IMR-90 (cell line): ENCODE data around the gene PATL2. TPM values are rescaled to one million over a fixed set of nuclear protein-coding genes. Genes with fewer than 3 reads are reported as not detected.

Source experiments
- ATAC-seq: fragments of 200-7000 bp; cut with Tn5 transposase; 2 replicates; pipeline ENCODE4 v1.9.1; 2020; ENCODE audit warnings: low read depth, mild to moderate bottlenecking, moderate library complexity
- BruUV-seq: library from RNA; stranded (reverse); fragments of 400-500 nt; replicated peaks from 2 replicates; lab custom pipeline; 2021; lab: Mats Ljungman, UMichigan
- CTCF ChIA-PET: fragments of 300-600 bp; formaldehyde crosslinking; extraction: SDS; loops from one replicate; lab custom pipeline; 2021; ENCODE audit warnings: antibody characterized with exemption; lab: Yijun Ruan, JAX
- POLR2A ChIA-PET: fragments of 300-600 bp; sonication (Branson Sonifier 250); formaldehyde crosslinking; loops from one replicate; lab custom pipeline; 2022; ENCODE audit warnings: antibody characterized with exemption; ENCODE audit not compliant: unreplicated experiment; lab: Charles Lee
- DNase-seq: peaks from one replicate; pipeline ENCODE4 v3.0.0; 2013
- H2AFZ ChIP-seq: replicated peaks from 2 replicates; pipeline ENCODE3; 2013; ENCODE audit warnings: low read length, mild to moderate bottlenecking; ENCODE audit not compliant: poor library complexity
- H2AK5ac ChIP-seq: 2 replicates; pipeline ENCODE4 v1.6.1; 2013; ENCODE audit warnings: low read depth, low read length, inconsistent platforms
- H2AK9ac ChIP-seq: replicated peaks from 2 replicates; pipeline ENCODE3; 2013; ENCODE audit warnings: mild to moderate bottlenecking, low read depth, low read length, moderate library complexity; ENCODE audit not compliant: poor library complexity
- H2BK120ac ChIP-seq: 2 replicates; pipeline ENCODE4 v1.6.1; 2013; ENCODE audit warnings: low read depth, low read length, inconsistent platforms
- H2BK15ac ChIP-seq: 3 replicates; pipeline ENCODE4 v1.6.1; 2013; ENCODE audit warnings: low read depth, low read length, inconsistent platforms
- H2BK20ac ChIP-seq: 2 replicates; pipeline ENCODE4 v1.6.1; 2013; ENCODE audit warnings: low read depth, mild to moderate bottlenecking, inconsistent platforms, low read length, moderate library complexity
- H2BK5ac ChIP-seq: 2 replicates; pipeline ENCODE4 v1.6.1; 2013; ENCODE audit warnings: mild to moderate bottlenecking, low read depth, low read length, inconsistent platforms; ENCODE audit not compliant: poor library complexity, severe bottlenecking
- H3K14ac ChIP-seq: replicated peaks from 2 replicates; pipeline ENCODE4 v1.6.1; 2013; ENCODE audit warnings: low read depth, low read length, inconsistent platforms
- H3K18ac ChIP-seq: 2 replicates; pipeline ENCODE4 v1.6.1; 2013; ENCODE audit warnings: low read depth, low read length, control low read depth
- H3K23ac ChIP-seq: 2 replicates; pipeline ENCODE4 v1.6.1; 2013; ENCODE audit warnings: low read depth, low read length, inconsistent platforms
- H3K27ac ChIP-seq: 2 replicates; pipeline ENCODE4 v1.5.1; 2013; ENCODE audit warnings: mild to moderate bottlenecking, control low read depth, low read length; ENCODE audit not compliant: insufficient read depth
- H3K27me3 ChIP-seq: 2 replicates; pipeline ENCODE4 v1.6.1; 2013; ENCODE audit warnings: low read length; ENCODE audit not compliant: control insufficient read depth, insufficient read depth
- H3K36me3 ChIP-seq: 2 replicates; pipeline ENCODE4 v1.6.1; 2013; ENCODE audit warnings: low read length, mixed read lengths; ENCODE audit not compliant: control insufficient read depth, insufficient read depth
- H3K4ac ChIP-seq: 2 replicates; pipeline ENCODE4 v1.6.1; 2013; ENCODE audit warnings: low read depth, low read length, inconsistent platforms
- H3K4me1 ChIP-seq: 2 replicates; pipeline ENCODE4 v1.6.1; 2013; ENCODE audit warnings: low read length, mixed read lengths; ENCODE audit not compliant: control insufficient read depth, insufficient read depth
- H3K4me2 ChIP-seq: 2 replicates; pipeline ENCODE4 v1.6.1; 2013; ENCODE audit warnings: low read depth, mild to moderate bottlenecking, control low read depth, low read length, moderate library complexity
- H3K4me3 ChIP-seq: 2 replicates; pipeline ENCODE4 v1.5.1; 2013; ENCODE audit warnings: low read depth, mild to moderate bottlenecking, control low read depth, low read length, moderate library complexity; ENCODE audit not compliant: insufficient read depth
- H3K56ac ChIP-seq: 2 replicates; pipeline ENCODE4 v1.6.1; 2013; ENCODE audit warnings: low read length, inconsistent platforms; ENCODE audit not compliant: insufficient read depth; ENCODE audit errors: extremely low read depth
- H3K79me1 ChIP-seq, 2 experiments: 2 replicates each; pipeline ENCODE4 v1.6.1; 2013; ENCODE audit warnings: low read length in 2 of 2, inconsistent platforms in 1 of 2, low read depth in 1 of 2
- H3K9ac ChIP-seq: 2 replicates; pipeline ENCODE4 v1.6.1; 2013; ENCODE audit warnings: low read depth, low read length, control low read depth
- H3K9me1 ChIP-seq: 2 replicates; pipeline ENCODE4 v1.6.1; 2013; ENCODE audit warnings: low read length, inconsistent platforms; ENCODE audit not compliant: insufficient read depth
- H3K9me3 ChIP-seq: 2 replicates; pipeline ENCODE4 v1.6.1; 2013; ENCODE audit warnings: low read length; ENCODE audit not compliant: control insufficient read depth, insufficient read depth
- H4K20me1 ChIP-seq: 2 replicates; pipeline ENCODE4 v1.6.1; 2013; ENCODE audit warnings: low read length, inconsistent platforms; ENCODE audit not compliant: insufficient read depth
- H4K5ac ChIP-seq: 2 replicates; pipeline ENCODE4 v1.6.1; 2013; ENCODE audit warnings: mild to moderate bottlenecking, low read depth, low read length, control low read depth
- H4K8ac ChIP-seq, 2 experiments: 2 replicates each; pipeline ENCODE4 v1.6.1; 2013; ENCODE audit warnings: low read depth in 2 of 2, low read length in 2 of 2, control low read depth in 1 of 2, inconsistent platforms in 1 of 2
- H4K91ac ChIP-seq: 2 replicates; pipeline ENCODE4 v1.6.1; 2013; ENCODE audit warnings: low read depth, low read length, inconsistent platforms; ENCODE audit not compliant: insufficient read depth
- BHLHE40 ChIP-seq: fragments of 150-350 bp; IDR thresholded peaks from 2 replicates; pipeline ENCODE4 v1.6.1; 2016; ENCODE audit warnings: mild to moderate bottlenecking, low read depth, low read length
- dilution Hi-C: fragments of 300-500 bp; cut with HindIII; formaldehyde crosslinking; loops from one replicate; pipeline ENCODE4 v1.14.3; 2018; ENCODE audit warnings: low sequenced_read_pairs; ENCODE audit not compliant: unreplicated experiment
- in situ Hi-C: fragments of 300-500 bp; cut with MboI; formaldehyde crosslinking; loops from 3 replicates; pipeline ENCODE4 v1.14.3; 2019; ENCODE audit warnings: low sequenced_read_pairs, inconsistent platforms, mixed read lengths
- intact Hi-C: fragments of 100-400 bp; cut with micrococcal nuclease; formaldehyde crosslinking; loops from 2 replicates; pipeline ENCODE4 v1.10.0; 2022
- polyA plus RNA-seq, 3 experiments: library from polyadenylated mRNA; depleted of rRNA; stranded (reverse); fragments of >200 nt; gene quantifications; 2 replicates each; pipeline ENCODE4 v1.2.3, GENCODE V29; 2012; ENCODE audit warnings: low replicate concordance in 1 of 3
- total RNA-seq: library from RNA; depleted of rRNA; stranded (reverse); fragments of >200 nt; gene quantifications from 2 replicates; pipeline ENCODE4 v1.2.3, GENCODE V29; 2012

The PATL2 gene
- total and polyA plus RNA-seq, 2 of the 4 experiments (the other 2 are of a cell fraction): 0.10 TPM; not detected in 1

DNA sequence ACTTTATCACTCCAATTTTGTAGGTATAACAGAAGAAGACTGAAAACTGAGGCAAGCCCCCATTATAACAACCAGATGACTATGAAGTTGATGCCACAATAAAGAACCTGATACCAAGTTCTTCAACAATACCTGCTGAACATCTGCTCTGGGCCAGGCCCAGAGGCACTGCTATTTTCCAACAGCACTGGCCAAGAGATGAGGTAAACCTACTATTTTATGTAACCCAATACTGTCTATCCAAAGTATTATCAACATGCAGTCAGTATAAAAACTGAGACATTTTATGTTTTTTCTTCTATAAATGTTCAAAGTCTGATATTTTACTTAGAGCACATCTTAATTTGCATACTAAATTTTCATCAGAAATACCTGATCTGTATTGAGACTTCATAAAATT, 53.7 kb downstream of the PATL2 start:
- Histone ChIP-seq H3K4me2 (no peak overlapping the region), H4K5ac (no peak overlapping the region), H3K56ac (no peak overlapping the region), H3K14ac (no peak overlapping the region), H2BK5ac (no peak overlapping the region), H3K18ac (no peak overlapping the region), H3K4me1 (0 out of 2 replicates have a peak, but pooled peaks cover 1% of the 10 kb centered on the region), H3K27me3 (no peaks in the 10 kb centered on the region), H3K36me3 (peaks cover 10% of the 10 kb centered on the region), H3K79me1 (peaks cover 15 to 20% of the 10 kb centered on the region in 2 experiments; a peak in 3 of 4 replicates), H3K9me1 (peaks cover 2% of the 10 kb centered on the region; the same call in 1 of the 2 replicates), H2BK120ac (no peak overlapping the region), H3K23ac (no peak overlapping the region), H4K8ac (no peak overlapping the region), H2AFZ (no peak overlapping the region), H3K27ac (no peak overlapping the region), H2AK9ac (no peak overlapping the region), H3K4me3 (no peak overlapping the region), H3K9me3 (no peaks in the 10 kb centered on the region), H2BK20ac (no peak overlapping the region), H2AK5ac (no peak overlapping the region), H4K91ac (no peak overlapping the region), H3K9ac (no peak overlapping the region), H4K20me1 (no peaks in the 10 kb centered on the region), H3K4ac (no peak overlapping the region), H2BK15ac (no peak overlapping the region)
- no TSS peak for BruUV-seq
- dilution Hi-C loops (no loop called here), intact Hi-C loops (no loop called here), in situ Hi-C loops (no loop called here)
- POLR2A ChIA-PET: interaction anchor here (0.6 kb wide), 1 partner anchor 14 kb away, joined by 8 read pairs; no protein-coding TSS in a partner anchor
- CTCF ChIA-PET: interaction anchor here (0.7 kb wide), 1 partner anchor 135 kb away, joined by 3 read pairs; no protein-coding TSS in a partner anchor
- TF ChIP-seq BHLHE40: no peak
- ATAC-seq (no peak), DNase-seq (no peak)
